ENCODE measurements around the gene TBC1D5.
"Not testable (repeated sequence)": the region's sequence is repeated elsewhere in the genome, so short reads cannot be mapped to it uniquely, and the experiment has no call there.

TBC1D5 gene

GRCh38 chr3:17394541-17395155 is 347.8 kb downstream of the TBC1D5 start:
- H3K4me1 Mint-ChIP-seq (ENCODE audit: low read depth), result no peaks in the 10 kb centered on the region
- H3K4me3 Mint-ChIP-seq, result no peak overlapping the region
- no peak overlapping the region for H3K27ac Mint-ChIP-seq
- H3K36me3 Mint-ChIP-seq (ENCODE audit: low read depth), result peaks cover 60% of the 10 kb centered on the region
- peaks cover 4% of the 10 kb centered on the region for H3K9me3 Mint-ChIP-seq
- no peak for DNase-seq
- no peaks in the 10 kb centered on the region for H3K27me3 Mint-ChIP-seq

GRCh38 chr3:17392516-17392915 is 349.9 kb downstream of the TBC1D5 start:
- H3K4me1 Mint-ChIP-seq (ENCODE audit: low read depth); DNase-seq; H3K27ac Mint-ChIP-seq; H3K4me3 Mint-ChIP-seq; H3K9me3 Mint-ChIP-seq; H3K27me3 Mint-ChIP-seq: not testable (repeated sequence)
- peaks cover 61% of the 10 kb centered on the region for H3K36me3 Mint-ChIP-seq (ENCODE audit: low read depth)

- DNase-seq, result no peak
- H3K27me3 Mint-ChIP-seq, result no peaks in the 10 kb centered on the region
- H3K36me3 Mint-ChIP-seq (ENCODE audit: low read depth), result peaks cover 58% of the 10 kb centered on the region
- H3K4me1 Mint-ChIP-seq (ENCODE audit: low read depth), result no peaks in the 10 kb centered on the region
- H3K4me3 Mint-ChIP-seq, result no peak overlapping the region
- no peak overlapping the region for H3K27ac Mint-ChIP-seq
- H3K9me3 Mint-ChIP-seq, result peaks cover 4% of the 10 kb centered on the region
Measured at GRCh38 chr3:17390785-17391184, 351.6 kb downstream of the TBC1D5 start.

GRCh38 chr3:17387108-17387507 is 355.3 kb downstream of the TBC1D5 start:
- Mint-ChIP-seq H3K4me3 (no peak overlapping the region), H3K27me3 (no peaks in the 10 kb centered on the region), H3K4me1 (ENCODE audit: low read depth) (no peaks in the 10 kb centered on the region), H3K27ac (no peak overlapping the region), H3K9me3 (no peaks in the 10 kb centered on the region), H3K36me3 (ENCODE audit: low read depth) (peaks cover 38% of the 10 kb centered on the region)
- no peak for DNase-seq

- Mint-ChIP-seq H3K4me3 (no peak overlapping the region), H3K27me3 (no peaks in the 10 kb centered on the region), H3K27ac (no peak overlapping the region), H3K36me3 (ENCODE audit: low read depth) (peaks cover 34% of the 10 kb centered on the region), H3K9me3 (no peaks in the 10 kb centered on the region), H3K4me1 (ENCODE audit: low read depth) (no peaks in the 10 kb centered on the region)
- no peak for DNase-seq
Measured at GRCh38 chr3:17386432-17386831, 356.0 kb downstream of the TBC1D5 start.

- no peak overlapping the region for H3K27ac Mint-ChIP-seq
- no peaks in the 10 kb centered on the region for H3K27me3 Mint-ChIP-seq
- DNase-seq, result no peak
- H3K4me3 Mint-ChIP-seq, result no peak overlapping the region
- no peaks in the 10 kb centered on the region for H3K4me1 Mint-ChIP-seq (ENCODE audit: low read depth)
- no peaks in the 10 kb centered on the region for H3K9me3 Mint-ChIP-seq
- H3K36me3 Mint-ChIP-seq (ENCODE audit: low read depth), result peaks cover 19% of the 10 kb centered on the region
Measured at GRCh38 chr3:17384567-17385296, 357.7 kb downstream of the TBC1D5 start.

- Mint-ChIP-seq H3K27ac (no peak overlapping the region), H3K27me3 (no peaks in the 10 kb centered on the region), H3K36me3 (ENCODE audit: low read depth) (peaks cover 38% of the 10 kb centered on the region)
Measured at GRCh38 chr3:17373304-17373703, 369.1 kb downstream of the TBC1D5 start.

GRCh38 chr3:17372362-17373210 is 369.8 kb downstream of the TBC1D5 start:
- no peak overlapping the region for H3K4me3 Mint-ChIP-seq
- no peak overlapping the region for H3K27ac Mint-ChIP-seq
- H3K27me3 Mint-ChIP-seq, result no peaks in the 10 kb centered on the region
- peaks cover 38% of the 10 kb centered on the region for H3K36me3 Mint-ChIP-seq (ENCODE audit: low read depth)
- H3K9me3 Mint-ChIP-seq, result no peaks in the 10 kb centered on the region
- H3K4me1 Mint-ChIP-seq (ENCODE audit: low read depth), result no peaks in the 10 kb centered on the region
- no peak for DNase-seq

More at GRCh38 chr3:17373304-17373703, 369.1 kb downstream of the TBC1D5 start:
- H3K4me1 Mint-ChIP-seq (ENCODE audit: low read depth), result no peaks in the 10 kb centered on the region
- no peak overlapping the region for H3K4me3 Mint-ChIP-seq
- no peak for DNase-seq
- no peaks in the 10 kb centered on the region for H3K9me3 Mint-ChIP-seq

- DNase-seq, result no peak
- Mint-ChIP-seq H3K9me3 (no peaks in the 10 kb centered on the region), H3K4me3 (no peak overlapping the region), H3K36me3 (ENCODE audit: low read depth) (peaks cover 29% of the 10 kb centered on the region), H3K4me1 (ENCODE audit: low read depth) (no peaks in the 10 kb centered on the region), H3K27ac (no peak overlapping the region), H3K27me3 (no peaks in the 10 kb centered on the region)
Measured at GRCh38 chr3:17369973-17370372, 372.5 kb downstream of the TBC1D5 start.

- Mint-ChIP-seq H3K27me3 (no peaks in the 10 kb centered on the region), H3K9me3 (no peaks in the 10 kb centered on the region), H3K4me1 (ENCODE audit: low read depth) (no peaks in the 10 kb centered on the region), H3K4me3 (no peak overlapping the region), H3K36me3 (ENCODE audit: low read depth) (peaks cover 23% of the 10 kb centered on the region), H3K27ac (no peak overlapping the region)
- no peak for DNase-seq
Measured at GRCh38 chr3:17367171-17367570, 375.3 kb downstream of the TBC1D5 start.

- no peaks in the 10 kb centered on the region for H3K4me1 Mint-ChIP-seq (ENCODE audit: low read depth)
- no peaks in the 10 kb centered on the region for H3K27me3 Mint-ChIP-seq
- H3K27ac Mint-ChIP-seq, result no peak overlapping the region
- H3K9me3 Mint-ChIP-seq, result no peaks in the 10 kb centered on the region
- H3K36me3 Mint-ChIP-seq (ENCODE audit: low read depth), result peaks cover 6% of the 10 kb centered on the region
- H3K4me3 Mint-ChIP-seq, result no peak overlapping the region
- no peak for DNase-seq
Measured at GRCh38 chr3:17360991-17361390, 381.4 kb downstream of the TBC1D5 start.

- Mint-ChIP-seq H3K4me3 (no peak overlapping the region), H3K9me3 (no peaks in the 10 kb centered on the region), H3K27me3 (no peaks in the 10 kb centered on the region), H3K36me3 (ENCODE audit: low read depth) (peaks cover 8% of the 10 kb centered on the region), H3K4me1 (ENCODE audit: low read depth) (no peaks in the 10 kb centered on the region), H3K27ac (no peak overlapping the region)
- no peak for DNase-seq
Measured at GRCh38 chr3:17359911-17360310, 382.5 kb downstream of the TBC1D5 start.

- Mint-ChIP-seq H3K4me3 (no peak overlapping the region), H3K27ac (no peak overlapping the region), H3K9me3 (no peaks in the 10 kb centered on the region), H3K36me3 (ENCODE audit: low read depth) (peaks cover 13% of the 10 kb centered on the region), H3K4me1 (ENCODE audit: low read depth) (no peaks in the 10 kb centered on the region), H3K27me3 (no peaks in the 10 kb centered on the region)
- no peak for DNase-seq
Measured at GRCh38 chr3:17357035-17357710, 385.3 kb downstream of the TBC1D5 start.

- Mint-ChIP-seq H3K27ac (no peak overlapping the region), H3K4me1 (ENCODE audit: low read depth) (no peaks in the 10 kb centered on the region), H3K36me3 (ENCODE audit: low read depth) (peaks cover 17% of the 10 kb centered on the region), H3K9me3 (peaks cover 3% of the 10 kb centered on the region), H3K4me3 (no peak overlapping the region), H3K27me3 (no peaks in the 10 kb centered on the region)
- DNase-seq, result no peak
Measured at GRCh38 chr3:17356585-17356984, 385.8 kb downstream of the TBC1D5 start.
